A673 (cell line): ENCODE results near the gene ENOX2. TPM values are rescaled to one million over a fixed set of nuclear protein-coding genes. Genes with fewer than 3 reads are reported as not detected.

Source experiments
- Bru-seq: library from RNA; stranded (reverse); fragments of 400-500 nt; gene quantifications from one replicate; lab custom pipeline; 2021; lab: Mats Ljungman, UMichigan
- BruChase-seq, 2 experiments: library from RNA; stranded (reverse); fragments of 400-500 nt; gene quantifications; one replicate each; lab custom pipeline; 2021; lab: Mats Ljungman, UMichigan
- BruUV-seq: library from RNA; stranded (reverse); fragments of 400-500 nt; replicated peaks from 2 replicates; lab custom pipeline; 2021; lab: Mats Ljungman, UMichigan
- CTCF ChIA-PET: fragments of 300-600 bp; sonication (Branson Sonifier 250); formaldehyde crosslinking; loops from one replicate; lab custom pipeline; 2022; ENCODE audit warnings: antibody characterized with exemption; lab: Charles Lee
- POLR2A ChIA-PET: fragments of 300-600 bp; sonication (Branson Sonifier 250); formaldehyde crosslinking; loops from one replicate; lab custom pipeline; 2022; ENCODE audit warnings: antibody characterized with exemption; ENCODE audit not compliant: low non-redundant PET; lab: Charles Lee
- DNase-seq: peaks from one replicate; pipeline ENCODE4 v3.0.0-alpha.2; 2015; ENCODE audit warnings: low spot score
- H3K27ac ChIP-seq: fragments of 200-600 bp; sonication (generic); 2 replicates; pipeline ENCODE4 v1.5.1; 2016; ENCODE audit warnings: mixed run types, low read depth, mild to moderate bottlenecking, mixed read lengths, antibody characterized with exemption, low read length; ENCODE audit not compliant: poor library complexity, severe bottlenecking
- H3K27me3 ChIP-seq: fragments of 200-600 bp; sonication (generic); replicated peaks from 2 replicates; pipeline ENCODE4 v1.6.1; 2017; ENCODE audit warnings: mixed run types, low read depth, mild to moderate bottlenecking, mixed read lengths, antibody characterized with exemption, low read length; ENCODE audit not compliant: insufficient read depth, poor library complexity
- H3K36me3 ChIP-seq: fragments of 200-600 bp; sonication (generic); 2 replicates; pipeline ENCODE4 v1.6.1; 2016; ENCODE audit warnings: mixed run types, mild to moderate bottlenecking, mixed read lengths, antibody characterized with exemption, low read length; ENCODE audit not compliant: insufficient read depth, poor library complexity, severe bottlenecking
- H3K4me1 ChIP-seq: fragments of 200-600 bp; sonication (generic); 2 replicates; pipeline ENCODE4 v1.6.1; 2017; ENCODE audit warnings: mixed run types, mild to moderate bottlenecking, mixed read lengths, antibody characterized with exemption, low read length; ENCODE audit not compliant: insufficient read depth, poor library complexity, severe bottlenecking
- H3K4me3 ChIP-seq: fragments of 200-600 bp; sonication (generic); 2 replicates; pipeline ENCODE4 v1.5.1; 2016; ENCODE audit warnings: low read depth, mixed run types, mild to moderate bottlenecking, mixed read lengths, low read length; ENCODE audit not compliant: poor library complexity, severe bottlenecking
- H3K9me3 ChIP-seq: fragments of 200-600 bp; sonication (generic); 2 replicates; pipeline ENCODE4 v1.6.1; 2016; ENCODE audit warnings: mixed run types, low read depth, mild to moderate bottlenecking, mixed read lengths, antibody characterized with exemption, low read length; ENCODE audit not compliant: poor library complexity, severe bottlenecking
- CTCF ChIP-seq: fragments of 300-800, 200-600 bp; sonication (generic); conservative IDR thresholded peaks from 2 replicates; pipeline ENCODE4 v1.5.1; 2017; ENCODE audit warnings: low read depth, mild to moderate bottlenecking, antibody characterized with exemption, low read length, moderate library complexity, mixed read lengths
- EZH2 ChIP-seq: fragments of 200-600 bp; sonication (generic); IDR thresholded peaks from 2 replicates; pipeline ENCODE4 v1.6.1; 2017; ENCODE audit warnings: borderline replicate concordance, low read depth, mild to moderate bottlenecking, mixed read lengths, antibody characterized with exemption, low read length; ENCODE audit not compliant: poor library complexity, severe bottlenecking
- intact Hi-C: fragments of 100-400 bp; cut with micrococcal nuclease; formaldehyde crosslinking; loops from one replicate; pipeline ENCODE4 v1.10.0; 2022; ENCODE audit not compliant: unreplicated experiment
- long read RNA-seq: library from polyadenylated mRNA; stranded (forward); transcript quantifications from one replicate; pipeline ENCODE4 v2.0.0, GENCODE V29; 2022
- total RNA-seq: library from RNA; stranded (reverse); gene quantifications from 2 replicates; pipeline ENCODE4 v1.2.3, GENCODE V29; 2021

Gene ENOX2
- total RNA-seq: 10.9 and 12.9 TPM in 2 replicates
- percentile 58 among the genes with signal in this experiment for Bru-seq, nascent RNA
- BruChase-seq, experiment 1, labeled RNA remaining after a 2-hour chase: percentile 50 among the genes with signal in this experiment
- percentile 48 among the genes with signal in this experiment for BruChase-seq, experiment 2, labeled RNA remaining after a 6-hour chase
- long read RNA-seq, full-length matches to known transcripts: 20 of 32 reads
- long read RNA-seq, partial matches to known transcripts: 2 of 32 reads
- long read RNA-seq, other reads (novel, unspliced or antisense): 10 of 32 reads

GRCh38 chrX:130902783-130903613 lies at the start of gene ENOX2:
ENOX2 (minus strand) TSS chrX:130903209; CDS start chrX:130703216, 199,993 bp downstream.
- TF ChIP-seq EZH2 (no peak), CTCF (no peak)
- H3K4me3 ChIP-seq: peak within 1 kb of the TSS; percentile 58
- POLR2A ChIA-PET: no interaction called here
- H3K27me3 ChIP-seq: no peaks in the 10 kb centered on the region
- no TSS peak for BruUV-seq
- peak within 1 kb of the TSS; percentile 78 for H3K27ac ChIP-seq
- no peaks in the 10 kb centered on the region for H3K36me3 ChIP-seq
- no peaks in the 10 kb centered on the region for H3K9me3 ChIP-seq
- peak; percentile 96 for DNase-seq
- intact Hi-C loops: no loop called here
- H3K4me1 ChIP-seq: no peaks in the 10 kb centered on the region
- CTCF ChIA-PET: interaction anchor here (1.2 kb wide), 1 partner anchor 327 kb away, joined by 3 read pairs; no protein-coding TSS in a partner anchor

- H3K36me3 ChIP-seq: no peaks in the 10 kb centered on the region
- H3K27me3 ChIP-seq: peaks cover 14% of the 10 kb centered on the region
- TF ChIP-seq EZH2 (no peak), CTCF (no peak)
- BruUV-seq: no TSS peak
- DNase-seq: no peak
- H3K4me1 ChIP-seq: no peaks in the 10 kb centered on the region
- H3K9me3 ChIP-seq: no peaks in the 10 kb centered on the region
- no peak overlapping the region for H3K4me3 ChIP-seq
- H3K27ac ChIP-seq: no peak overlapping the region
- ChIA-PET CTCF (no interaction called here), POLR2A (no interaction called here)
- intact Hi-C loops: no loop called here
Observed at GRCh38 chrX:130952266-130953043, 49.4 kb upstream of the ENOX2 start.

GRCh38 chrX:130944230-130944629 lies 41.2 kb upstream of the ENOX2 start:
- no peak overlapping the region for H3K4me3 ChIP-seq
- H3K36me3 ChIP-seq: no peaks in the 10 kb centered on the region
- peaks cover 15% of the 10 kb centered on the region for H3K27me3 ChIP-seq
- CTCF ChIA-PET: interaction anchor here (0.7 kb wide), 1 partner anchor 197 kb away, joined by 3 read pairs; no protein-coding TSS in a partner anchor
- TF ChIP-seq EZH2: no peak
- no peak for TF ChIP-seq CTCF
- H3K9me3 ChIP-seq: no peaks in the 10 kb centered on the region
- intact Hi-C loops: no loop called here
- BruUV-seq: no TSS peak
- no peaks in the 10 kb centered on the region for H3K4me1 ChIP-seq
- H3K27ac ChIP-seq: no peak overlapping the region
- POLR2A ChIA-PET: interaction anchor here (0.6 kb wide), 1 partner anchor 505 kb away, joined by 3 read pairs; no protein-coding TSS in a partner anchor
- no peak for DNase-seq
